C4-2B (cell line): ENCODE measurements around the gene ACLY.

Source experiments
- ZFX ChIP-seq: fragments of 450-650 bp; IDR thresholded peaks from 2 replicates; pipeline ENCODE4 v1.6.1; 2017
- TF ChIP-seq, protein P1 (sequence below): fragments of 450-650 bp; conservative IDR thresholded peaks from 2 replicates; pipeline ENCODE4 v1.5.1; 2017; ENCODE audit warnings: mild to moderate bottlenecking

DNA sequence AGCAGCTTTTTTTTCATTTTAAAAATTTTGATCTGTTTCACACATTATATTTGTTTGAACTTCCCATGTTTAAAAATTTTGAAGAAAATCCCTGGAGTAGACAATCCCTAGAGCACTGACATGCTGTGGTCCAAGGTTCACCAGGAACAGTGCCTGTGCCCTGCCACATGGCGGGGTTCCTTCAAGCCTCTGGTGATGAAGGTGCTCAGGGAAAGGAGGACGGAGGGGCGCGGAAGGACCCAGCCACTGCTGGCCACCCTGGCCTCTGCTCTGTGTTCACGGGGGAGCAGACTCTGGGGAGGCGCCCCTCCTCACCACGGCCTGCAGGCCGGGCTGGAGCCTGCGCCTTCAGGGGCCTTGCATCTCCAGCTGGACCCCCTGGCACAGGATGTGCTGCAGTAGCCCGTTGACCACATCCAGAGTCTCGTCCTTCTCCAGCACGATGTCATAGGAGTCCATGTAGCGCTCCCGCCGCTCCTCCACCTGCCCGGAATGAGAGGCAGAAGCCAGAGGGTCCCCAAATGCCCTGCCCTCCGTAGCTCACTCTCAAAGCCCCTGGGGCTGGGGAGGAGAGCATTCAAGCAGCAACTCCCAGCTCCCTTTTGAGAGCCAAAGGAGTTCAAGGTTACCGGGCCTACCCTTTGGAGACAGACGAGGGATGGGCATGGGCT is 93.4 kb downstream of the ACLY start:
- TF ChIP-seq, protein P1, sequence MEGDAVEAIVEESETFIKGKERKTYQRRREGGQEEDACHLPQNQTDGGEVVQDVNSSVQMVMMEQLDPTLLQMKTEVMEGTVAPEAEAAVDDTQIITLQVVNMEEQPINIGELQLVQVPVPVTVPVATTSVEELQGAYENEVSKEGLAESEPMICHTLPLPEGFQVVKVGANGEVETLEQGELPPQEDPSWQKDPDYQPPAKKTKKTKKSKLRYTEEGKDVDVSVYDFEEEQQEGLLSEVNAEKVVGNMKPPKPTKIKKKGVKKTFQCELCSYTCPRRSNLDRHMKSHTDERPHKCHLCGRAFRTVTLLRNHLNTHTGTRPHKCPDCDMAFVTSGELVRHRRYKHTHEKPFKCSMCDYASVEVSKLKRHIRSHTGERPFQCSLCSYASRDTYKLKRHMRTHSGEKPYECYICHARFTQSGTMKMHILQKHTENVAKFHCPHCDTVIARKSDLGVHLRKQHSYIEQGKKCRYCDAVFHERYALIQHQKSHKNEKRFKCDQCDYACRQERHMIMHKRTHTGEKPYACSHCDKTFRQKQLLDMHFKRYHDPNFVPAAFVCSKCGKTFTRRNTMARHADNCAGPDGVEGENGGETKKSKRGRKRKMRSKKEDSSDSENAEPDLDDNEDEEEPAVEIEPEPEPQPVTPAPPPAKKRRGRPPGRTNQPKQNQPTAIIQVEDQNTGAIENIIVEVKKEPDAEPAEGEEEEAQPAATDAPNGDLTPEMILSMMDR: no peak
- TF ChIP-seq ZFX: no peak
